ENCODE results near the gene CCDC150.

Gene CCDC150

GRCh38 chr2:196601430-196602306, 37.8 kb upstream of the CCDC150 start:
- Histone ChIP-seq H4K20me1 (ENCODE audit: control insufficient read depth, insufficient read depth, low read depth, low read length) (no peaks in the 10 kb centered on the region), H3K27ac (ENCODE audit: low read depth, low read length) (no peak overlapping the region), H3K79me2 (ENCODE audit: control insufficient read depth, low read length) (no peaks in the 10 kb centered on the region), H3K4me2 (ENCODE audit: low read length) (no peak overlapping the region), H3K27me3 (ENCODE audit: control insufficient read depth, low read length) (no peaks in the 10 kb centered on the region; the same call in 1 of the 2 replicates), H3F3A (ENCODE audit: control insufficient read depth, insufficient read depth) (no peaks in the 10 kb centered on the region), H3K9me2 (replicated peaks; ENCODE audit: control insufficient read depth, low read length) (no peaks in the 10 kb centered on the region), H3K4me3 (ENCODE audit: low read length) (no peak overlapping the region), H3K4me1 (ENCODE audit: control insufficient read depth, low read length) (no peaks in the 10 kb centered on the region), H3K9me3 (ENCODE audit: control insufficient read depth, insufficient read depth, low read length) (no peaks in the 10 kb centered on the region), H3K36me3 (ENCODE audit: control insufficient read depth, low read length) (no peaks in the 10 kb centered on the region)
- no peak for TF ChIP-seq EZH2phosphoT487 (IDR thresholded peaks at IDR 0.05; ENCODE audit: borderline replicate concordance, low read length)
- TF ChIP-seq, protein P1, sequence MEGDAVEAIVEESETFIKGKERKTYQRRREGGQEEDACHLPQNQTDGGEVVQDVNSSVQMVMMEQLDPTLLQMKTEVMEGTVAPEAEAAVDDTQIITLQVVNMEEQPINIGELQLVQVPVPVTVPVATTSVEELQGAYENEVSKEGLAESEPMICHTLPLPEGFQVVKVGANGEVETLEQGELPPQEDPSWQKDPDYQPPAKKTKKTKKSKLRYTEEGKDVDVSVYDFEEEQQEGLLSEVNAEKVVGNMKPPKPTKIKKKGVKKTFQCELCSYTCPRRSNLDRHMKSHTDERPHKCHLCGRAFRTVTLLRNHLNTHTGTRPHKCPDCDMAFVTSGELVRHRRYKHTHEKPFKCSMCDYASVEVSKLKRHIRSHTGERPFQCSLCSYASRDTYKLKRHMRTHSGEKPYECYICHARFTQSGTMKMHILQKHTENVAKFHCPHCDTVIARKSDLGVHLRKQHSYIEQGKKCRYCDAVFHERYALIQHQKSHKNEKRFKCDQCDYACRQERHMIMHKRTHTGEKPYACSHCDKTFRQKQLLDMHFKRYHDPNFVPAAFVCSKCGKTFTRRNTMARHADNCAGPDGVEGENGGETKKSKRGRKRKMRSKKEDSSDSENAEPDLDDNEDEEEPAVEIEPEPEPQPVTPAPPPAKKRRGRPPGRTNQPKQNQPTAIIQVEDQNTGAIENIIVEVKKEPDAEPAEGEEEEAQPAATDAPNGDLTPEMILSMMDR (IDR thresholded peaks at IDR 0.05; ENCODE audit: low read depth, low read length, poor library complexity, severe bottlenecking) = no peak

GRCh38 chr2:196604196-196604595, 35.3 kb upstream of the CCDC150 start:
- Histone ChIP-seq H3K9me3 (ENCODE audit: control insufficient read depth, insufficient read depth, low read length) (no peaks in the 10 kb centered on the region), H3K4me3 (ENCODE audit: low read length) (no peak overlapping the region), H3K36me3 (ENCODE audit: control insufficient read depth, low read length) (no peaks in the 10 kb centered on the region), H3K79me2 (ENCODE audit: control insufficient read depth, low read length) (no peaks in the 10 kb centered on the region), H3F3A (ENCODE audit: control insufficient read depth, insufficient read depth) (no peaks in the 10 kb centered on the region), H3K9me2 (replicated peaks; ENCODE audit: control insufficient read depth, low read length) (no peaks in the 10 kb centered on the region), H4K20me1 (ENCODE audit: control insufficient read depth, insufficient read depth, low read depth, low read length) (no peaks in the 10 kb centered on the region), H3K27me3 (ENCODE audit: control insufficient read depth, low read length) (no peaks in the 10 kb centered on the region; the same call in 1 of the 2 replicates), H3K27ac (ENCODE audit: low read depth, low read length) (no peak overlapping the region), H3K4me1 (ENCODE audit: control insufficient read depth, low read length) (no peaks in the 10 kb centered on the region), H3K4me2 (ENCODE audit: low read length) (no peak overlapping the region)
- no peak for TF ChIP-seq EZH2phosphoT487 (IDR thresholded peaks at IDR 0.05; ENCODE audit: borderline replicate concordance, low read length)
- TF ChIP-seq, protein P1 (IDR thresholded peaks at IDR 0.05; ENCODE audit: low read depth, low read length, poor library complexity, severe bottlenecking) = no peak

GRCh38 chr2:196606516-196606915, 33.0 kb upstream of the CCDC150 start:
- Histone ChIP-seq H3K4me3 (ENCODE audit: low read length) (no peak overlapping the region), H3K79me2 (ENCODE audit: control insufficient read depth, low read length) (no peaks in the 10 kb centered on the region), H3K27ac (ENCODE audit: low read depth, low read length) (no peak overlapping the region), H3K4me1 (ENCODE audit: control insufficient read depth, low read length) (no peaks in the 10 kb centered on the region), H3K4me2 (ENCODE audit: low read length) (no peak overlapping the region), H3K27me3 (ENCODE audit: control insufficient read depth, low read length) (no peaks in the 10 kb centered on the region; the same call in 1 of the 2 replicates), H3K9me2 (replicated peaks; ENCODE audit: control insufficient read depth, low read length) (no peaks in the 10 kb centered on the region), H4K20me1 (ENCODE audit: control insufficient read depth, insufficient read depth, low read depth, low read length) (no peaks in the 10 kb centered on the region), H3K36me3 (ENCODE audit: control insufficient read depth, low read length) (no peaks in the 10 kb centered on the region), H3F3A (ENCODE audit: control insufficient read depth, insufficient read depth) (no peaks in the 10 kb centered on the region), H3K9me3 (ENCODE audit: control insufficient read depth, insufficient read depth, low read length) (no peaks in the 10 kb centered on the region)
- TF ChIP-seq, protein P1 (IDR thresholded peaks at IDR 0.05; ENCODE audit: low read depth, low read length, poor library complexity, severe bottlenecking) = no peak
- no peak for TF ChIP-seq EZH2phosphoT487 (IDR thresholded peaks at IDR 0.05; ENCODE audit: borderline replicate concordance, low read length)

Measured in DOHH2 (cell line).